ENCODE measurements around the gene PPM1H.

DNA sequence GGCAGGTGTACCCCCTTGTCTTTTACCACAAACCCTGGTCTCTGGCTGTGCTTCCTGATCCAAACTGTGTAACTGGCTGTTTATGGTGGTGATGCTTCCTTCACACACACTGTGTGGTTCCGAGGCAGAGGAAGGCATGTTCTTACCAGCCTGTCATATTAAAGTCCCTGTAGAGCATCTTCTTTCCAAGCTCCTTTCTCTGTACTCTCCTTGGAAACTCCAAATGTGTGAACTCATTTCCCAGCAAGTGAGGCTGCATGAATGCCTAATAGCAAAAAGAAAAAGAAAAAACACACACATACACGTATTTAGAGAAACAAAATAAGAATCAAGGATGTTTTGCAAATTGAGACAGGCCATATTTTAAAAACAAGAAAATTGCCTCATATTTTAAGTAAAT, 214.9 kb downstream of the PPM1H start:
- TF ChIP-seq, protein P1, sequence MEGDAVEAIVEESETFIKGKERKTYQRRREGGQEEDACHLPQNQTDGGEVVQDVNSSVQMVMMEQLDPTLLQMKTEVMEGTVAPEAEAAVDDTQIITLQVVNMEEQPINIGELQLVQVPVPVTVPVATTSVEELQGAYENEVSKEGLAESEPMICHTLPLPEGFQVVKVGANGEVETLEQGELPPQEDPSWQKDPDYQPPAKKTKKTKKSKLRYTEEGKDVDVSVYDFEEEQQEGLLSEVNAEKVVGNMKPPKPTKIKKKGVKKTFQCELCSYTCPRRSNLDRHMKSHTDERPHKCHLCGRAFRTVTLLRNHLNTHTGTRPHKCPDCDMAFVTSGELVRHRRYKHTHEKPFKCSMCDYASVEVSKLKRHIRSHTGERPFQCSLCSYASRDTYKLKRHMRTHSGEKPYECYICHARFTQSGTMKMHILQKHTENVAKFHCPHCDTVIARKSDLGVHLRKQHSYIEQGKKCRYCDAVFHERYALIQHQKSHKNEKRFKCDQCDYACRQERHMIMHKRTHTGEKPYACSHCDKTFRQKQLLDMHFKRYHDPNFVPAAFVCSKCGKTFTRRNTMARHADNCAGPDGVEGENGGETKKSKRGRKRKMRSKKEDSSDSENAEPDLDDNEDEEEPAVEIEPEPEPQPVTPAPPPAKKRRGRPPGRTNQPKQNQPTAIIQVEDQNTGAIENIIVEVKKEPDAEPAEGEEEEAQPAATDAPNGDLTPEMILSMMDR (IDR thresholded peaks at IDR 0.05) = no peak
- TF ChIP-seq POLR2AphosphoS5 (IDR thresholded peaks at IDR 0.05) = no peak

All from prostate gland (tissue), 2 donors.